Activated naive CD4-positive, alpha-beta T cell treated with anti-CD3 and anti-CD28 coated beads for 36 hours (primary cell): ENCODE measurements around the gene FRAS1. TPM values are rescaled to one million over a fixed set of nuclear protein-coding genes. Genes with fewer than 3 reads are reported as not detected.
"Not testable (repeated sequence)": the region's sequence is repeated elsewhere in the genome, so short reads cannot be mapped to it uniquely, and the experiment has no call there.

Source experiments
- CTCF ChIA-PET: fragments of 350-600 bp; sonication (Branson Sonifier 250); formaldehyde crosslinking; loops from one replicate; lab custom pipeline; 2021; ENCODE audit warnings: antibody characterized with exemption; lab: Charles Lee
- DNase-seq: peaks from one replicate; pipeline ENCODE4 v3.0.0-alpha.2; 2020
- H3K27ac Mint-ChIP-seq: one replicate; pipeline ENCODE4 v1.8.0; 2021; ENCODE audit warnings: mild to moderate bottlenecking, mixed read lengths
- H3K27me3 Mint-ChIP-seq: one replicate; pipeline ENCODE4 v1.8.0; 2021; ENCODE audit warnings: low read depth, mixed read lengths
- H3K36me3 Mint-ChIP-seq: one replicate; pipeline ENCODE4 v1.8.0; 2021; ENCODE audit warnings: low read depth, mixed read lengths
- H3K4me1 Mint-ChIP-seq: one replicate; pipeline ENCODE4 v1.8.0; 2021; ENCODE audit warnings: low read depth, mixed read lengths
- H3K4me3 Mint-ChIP-seq: one replicate; pipeline ENCODE4 v1.8.0; 2021; ENCODE audit warnings: mild to moderate bottlenecking, moderate library complexity, mixed read lengths
- H3K9me3 Mint-ChIP-seq: one replicate; pipeline ENCODE4 v1.8.0; 2021; ENCODE audit warnings: mixed read lengths
- intact Hi-C: fragments of 100-400 bp; cut with micrococcal nuclease; formaldehyde crosslinking; loops from one replicate; pipeline ENCODE4 v1.15.1; 2023
- total RNA-seq, 2 experiments: library from RNA; stranded (reverse); gene quantifications; one replicate each; pipeline ENCODE4 v1.2.3, GENCODE V29; 2021

Gene FRAS1
- total RNA-seq, 2 experiments from 2014 or later: not detected

- Mint-ChIP-seq H3K4me3 (no peak overlapping the region), H3K4me1 (no peaks in the 10 kb centered on the region), H3K27me3 (peaks cover 3% of the 10 kb centered on the region), H3K36me3 (no peaks in the 10 kb centered on the region), H3K9me3 (no peaks in the 10 kb centered on the region), H3K27ac (no peak overlapping the region)
- CTCF ChIA-PET: interaction anchor here (0.6 kb wide), 1 partner anchor 75 kb away, joined by 3 read pairs; no protein-coding TSS in a partner anchor
- DNase-seq: no peak
- intact Hi-C loops: no loop called here
Observed at GRCh38 chr4:78477276-78477675, 420.2 kb downstream of the FRAS1 start.

GRCh38 chr4:78478523-78478922 lies 421.4 kb downstream of the FRAS1 start:
- CTCF ChIA-PET: interaction anchor here (0.6 kb wide), 1 partner anchor 207 kb away, joined by 3 read pairs; no protein-coding TSS in a partner anchor
- DNase-seq: no peak
- no peak overlapping the region for H3K27ac Mint-ChIP-seq
- H3K4me1 Mint-ChIP-seq: no peaks in the 10 kb centered on the region
- H3K9me3 Mint-ChIP-seq: no peaks in the 10 kb centered on the region
- H3K27me3 Mint-ChIP-seq: peaks cover 1% of the 10 kb centered on the region
- no peak overlapping the region for H3K4me3 Mint-ChIP-seq
- no peaks in the 10 kb centered on the region for H3K36me3 Mint-ChIP-seq
- intact Hi-C loops: no loop called here

DNA sequence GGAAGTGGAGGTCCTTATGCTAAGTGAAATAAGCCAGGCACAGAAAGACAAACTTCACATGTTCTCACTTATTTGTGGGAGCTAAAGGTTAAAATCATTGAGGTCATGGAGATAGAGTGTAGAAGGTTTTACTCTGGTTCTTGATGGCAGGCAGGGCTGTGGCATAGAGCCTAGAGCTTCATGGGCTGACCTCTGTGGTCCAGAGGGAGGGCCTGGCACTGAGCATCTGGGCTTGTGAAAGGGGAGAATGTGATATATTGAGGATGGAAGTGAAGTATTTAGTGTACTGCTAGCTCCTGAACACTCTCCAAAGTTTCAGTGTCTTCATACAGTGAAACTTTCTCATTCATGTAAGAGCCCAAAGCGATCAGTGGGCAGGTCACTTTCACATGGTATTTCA lies 423.2 kb downstream of the FRAS1 start:
- intact Hi-C loops: no loop called here

DNA sequence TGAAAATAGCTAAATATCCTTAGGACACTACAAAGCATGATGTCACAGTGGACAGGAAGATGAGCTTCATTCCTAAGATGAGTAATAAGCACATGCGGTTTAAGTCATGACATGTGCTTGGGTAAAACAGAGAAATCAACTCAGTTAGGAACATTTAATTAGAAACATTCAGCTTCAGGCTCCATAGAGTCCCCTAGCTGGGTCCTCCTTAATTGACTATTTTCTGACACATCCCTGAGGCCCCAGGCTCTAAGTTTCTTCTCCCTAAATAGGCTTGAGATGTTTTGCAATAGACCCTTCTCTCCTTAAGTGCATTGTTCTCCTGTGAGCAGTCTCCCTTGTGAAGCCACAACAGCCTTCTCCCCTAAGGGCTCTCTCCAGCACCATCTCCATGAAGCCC lies 424.1 kb downstream of the FRAS1 start:
- H3K4me1 Mint-ChIP-seq: no peaks in the 10 kb centered on the region
- H3K9me3 Mint-ChIP-seq: no peaks in the 10 kb centered on the region
- CTCF ChIA-PET: interaction anchor here (0.6 kb wide), 1 partner anchor 77 kb away, joined by 3 read pairs; no protein-coding TSS in a partner anchor
- no peak overlapping the region for H3K4me3 Mint-ChIP-seq
- DNase-seq: no peak
- H3K36me3 Mint-ChIP-seq: no peaks in the 10 kb centered on the region
- peaks cover 1% of the 10 kb centered on the region for H3K27me3 Mint-ChIP-seq
- intact Hi-C loops: no loop called here
- H3K27ac Mint-ChIP-seq: no peak overlapping the region

More for the DNA sequence above, 423.2 kb downstream of the FRAS1 start:
- Mint-ChIP-seq H3K4me3 (no peak overlapping the region), H3K36me3 (no peaks in the 10 kb centered on the region), H3K9me3 (no peaks in the 10 kb centered on the region), H3K27ac (no peak overlapping the region), H3K27me3 (peaks cover 1% of the 10 kb centered on the region), H3K4me1 (no peaks in the 10 kb centered on the region)
- DNase-seq: no peak
- CTCF ChIA-PET: no interaction called here

DNA sequence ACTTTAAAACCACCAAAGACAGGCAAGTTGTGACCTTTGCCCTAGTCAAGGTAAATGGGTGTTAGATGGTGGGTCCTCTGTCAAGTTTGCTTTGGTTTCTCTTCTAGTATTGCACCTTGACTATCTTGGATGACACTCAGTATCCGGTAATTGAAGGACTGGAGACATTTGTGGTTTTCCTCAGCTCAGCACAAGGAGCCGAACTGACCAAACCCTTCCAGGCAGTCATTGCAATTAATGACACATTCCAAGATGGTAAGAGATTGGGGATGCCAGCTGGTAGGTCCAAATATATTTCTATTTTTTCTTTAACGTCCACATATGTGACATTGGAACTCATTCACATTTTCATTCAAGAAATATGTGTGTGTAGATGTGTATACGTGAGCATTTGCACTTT lies 425.2 kb downstream of the FRAS1 start:
- Mint-ChIP-seq H3K9me3 (no peaks in the 10 kb centered on the region), H3K27ac (no peak overlapping the region), H3K27me3 (peaks cover 1% of the 10 kb centered on the region), H3K4me1 (no peaks in the 10 kb centered on the region), H3K36me3 (no peaks in the 10 kb centered on the region), H3K4me3 (no peak overlapping the region)
- CTCF ChIA-PET: no interaction called here
- intact Hi-C loops: no loop called here
- DNase-seq: no peak

DNA sequence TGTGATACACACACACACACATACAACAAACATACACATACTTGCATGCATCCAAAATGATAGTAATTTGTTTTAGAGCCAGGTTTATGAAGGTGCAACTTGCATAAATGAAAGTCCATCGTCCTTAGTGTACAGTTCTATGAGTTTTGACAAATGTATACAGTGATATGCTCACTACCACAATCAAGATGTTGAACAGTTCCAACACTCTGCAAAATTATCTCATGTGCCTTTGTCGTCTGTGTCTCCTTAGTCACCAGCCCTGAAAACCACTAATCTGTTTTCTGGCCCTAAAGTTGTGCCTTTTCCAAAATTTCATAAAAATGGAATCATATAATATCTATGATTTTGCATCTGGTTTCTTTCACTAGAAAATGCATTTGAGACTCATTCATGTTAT lies 426.7 kb downstream of the FRAS1 start:
- no peak for DNase-seq
- no peaks in the 10 kb centered on the region for H3K4me1 Mint-ChIP-seq
- CTCF ChIA-PET: no interaction called here
- H3K27me3 Mint-ChIP-seq: peaks cover 1% of the 10 kb centered on the region
- no peaks in the 10 kb centered on the region for H3K36me3 Mint-ChIP-seq
- H3K27ac Mint-ChIP-seq: no peak overlapping the region
- intact Hi-C loops: no loop called here
- H3K9me3 Mint-ChIP-seq: no peaks in the 10 kb centered on the region
- H3K4me3 Mint-ChIP-seq: no peak overlapping the region

GRCh38 chr4:78484574-78484973 lies 427.5 kb downstream of the FRAS1 start:
- intact Hi-C loops: no loop called here
- Mint-ChIP-seq H3K27ac (no peak overlapping the region), H3K4me1 (no peaks in the 10 kb centered on the region), H3K9me3 (no peaks in the 10 kb centered on the region), H3K4me3 (no peak overlapping the region), H3K36me3 (no peaks in the 10 kb centered on the region), H3K27me3 (peaks cover 1% of the 10 kb centered on the region)
- CTCF ChIA-PET: no interaction called here
- DNase-seq: no peak

DNA sequence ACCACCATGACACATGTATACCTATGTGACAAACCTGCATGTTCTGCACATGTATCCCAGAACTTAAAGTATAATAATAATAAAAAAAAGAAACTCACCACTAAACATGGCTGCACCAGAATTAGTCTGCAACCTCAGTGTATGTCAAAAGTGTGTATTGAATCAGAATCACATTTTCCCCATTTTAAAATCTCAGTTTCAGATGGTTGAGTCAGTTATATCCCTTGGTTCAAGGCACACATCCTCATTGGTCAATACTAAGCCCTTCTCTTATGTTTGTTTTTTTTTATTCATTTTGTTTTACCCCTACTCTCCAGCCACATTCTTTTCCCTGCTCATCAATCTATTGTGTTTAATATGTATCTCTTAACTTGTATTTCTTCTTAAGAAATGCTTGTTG lies 436.6 kb downstream of the FRAS1 start:
- intact Hi-C loops: no loop called here
- Mint-ChIP-seq H3K9me3 (no peaks in the 10 kb centered on the region), H3K4me1 (no peaks in the 10 kb centered on the region), H3K4me3 (no peak overlapping the region), H3K36me3 (no peaks in the 10 kb centered on the region), H3K27me3 (peaks cover 7% of the 10 kb centered on the region), H3K27ac (no peak overlapping the region)
- DNase-seq: no peak
- CTCF ChIA-PET: no interaction called here

GRCh38 chr4:78496021-78496643 lies 439.0 kb downstream of the FRAS1 start:
- no peaks in the 10 kb centered on the region for H3K4me1 Mint-ChIP-seq
- intact Hi-C loops: no loop called here
- CTCF ChIA-PET: no interaction called here
- no peak overlapping the region for H3K27ac Mint-ChIP-seq
- no peak overlapping the region for H3K4me3 Mint-ChIP-seq
- no peaks in the 10 kb centered on the region for H3K36me3 Mint-ChIP-seq
- no peaks in the 10 kb centered on the region for H3K9me3 Mint-ChIP-seq
- peaks cover 4% of the 10 kb centered on the region for H3K27me3 Mint-ChIP-seq
- no peak for DNase-seq

DNA sequence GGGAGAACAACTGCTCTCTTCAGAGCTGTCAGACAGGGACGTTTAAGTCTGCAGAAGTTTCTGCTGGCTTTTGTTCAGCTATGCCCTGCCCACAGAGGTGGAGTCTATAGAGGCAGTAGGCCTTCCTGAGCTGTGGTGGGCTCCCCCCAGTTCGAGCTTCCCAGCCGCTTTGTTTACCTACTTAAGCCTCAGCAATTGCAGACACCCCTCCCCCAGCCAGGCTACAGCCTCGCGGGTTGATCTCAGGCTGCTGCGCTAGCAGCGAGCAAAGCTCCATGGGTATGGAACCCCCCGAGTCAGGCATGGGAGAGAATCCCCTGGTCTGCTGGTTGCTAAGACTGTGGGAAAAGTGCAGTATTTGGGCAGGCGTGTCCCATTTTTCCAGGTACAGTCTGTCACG lies 449.1 kb downstream of the FRAS1 start:
- H3K27ac Mint-ChIP-seq, H3K4me1 Mint-ChIP-seq: not testable (repeated sequence)

DNA sequence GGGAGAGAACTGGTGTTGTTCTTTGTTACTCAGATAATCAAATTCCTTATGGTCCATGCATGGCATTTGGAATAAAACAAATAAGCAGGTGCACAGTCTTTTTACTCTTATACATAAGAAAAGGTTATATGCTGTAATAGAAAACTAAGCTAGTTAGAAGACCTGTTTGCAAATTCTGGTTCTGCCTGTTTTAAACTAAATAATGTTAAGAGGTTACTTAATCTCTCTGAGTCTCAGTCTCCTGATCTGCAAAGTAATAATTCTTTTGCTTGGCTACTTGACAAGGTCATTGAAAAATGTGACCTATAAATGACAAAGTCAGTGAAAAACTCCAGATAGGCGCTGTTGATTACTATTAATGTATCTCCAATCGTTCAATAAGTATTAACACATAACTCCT lies 451.9 kb downstream of the FRAS1 start:
- CTCF ChIA-PET: interaction anchor here (0.8 kb wide), 1 partner anchor 9 kb away, joined by 3 read pairs; no protein-coding TSS in a partner anchor
- H3K27me3 Mint-ChIP-seq: peaks cover 2% of the 10 kb centered on the region
- H3K9me3 Mint-ChIP-seq: no peaks in the 10 kb centered on the region
- no peak for DNase-seq
- no peaks in the 10 kb centered on the region for H3K4me1 Mint-ChIP-seq
- no peak overlapping the region for H3K27ac Mint-ChIP-seq
- no peak overlapping the region for H3K4me3 Mint-ChIP-seq
- intact Hi-C loops: no loop called here
- H3K36me3 Mint-ChIP-seq: no peaks in the 10 kb centered on the region

More for the DNA sequence above, 449.1 kb downstream of the FRAS1 start:
- H3K4me3 Mint-ChIP-seq, H3K36me3 Mint-ChIP-seq, H3K27me3 Mint-ChIP-seq, H3K9me3 Mint-ChIP-seq, DNase-seq, intact Hi-C loops: not testable (repeated sequence)
- CTCF ChIA-PET: interaction anchor here (0.6 kb wide), 1 partner anchor 358 kb away, joined by 3 read pairs; no protein-coding TSS in a partner anchor

GRCh38 chr4:78510108-78510507 lies 453.0 kb downstream of the FRAS1 start:
- DNase-seq: no peak
- H3K27ac Mint-ChIP-seq: no peak overlapping the region
- CTCF ChIA-PET: no interaction called here
- H3K4me3 Mint-ChIP-seq: no peak overlapping the region
- no peaks in the 10 kb centered on the region for H3K9me3 Mint-ChIP-seq
- peaks cover 2% of the 10 kb centered on the region for H3K27me3 Mint-ChIP-seq
- intact Hi-C loops: no loop called here
- H3K4me1 Mint-ChIP-seq: no peaks in the 10 kb centered on the region
- no peaks in the 10 kb centered on the region for H3K36me3 Mint-ChIP-seq

DNA sequence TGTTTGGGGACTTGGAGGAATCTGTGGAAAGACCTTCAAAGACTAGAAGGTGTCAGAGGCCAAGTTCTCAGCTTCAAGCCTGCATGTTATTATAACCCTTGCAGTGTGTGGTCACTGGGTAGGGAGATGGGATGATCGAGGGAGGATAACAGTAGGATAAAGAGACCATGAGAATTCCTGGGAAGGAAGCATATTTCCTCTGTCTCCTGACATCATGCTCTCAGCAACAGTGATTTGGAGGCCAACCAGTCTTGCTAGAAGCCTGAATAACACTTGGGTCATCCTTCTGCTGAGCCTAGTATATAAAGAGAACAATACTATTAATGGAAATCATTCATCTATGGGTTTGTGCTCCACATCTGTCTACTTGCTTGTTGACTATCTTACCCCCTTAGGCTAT lies 453.6 kb downstream of the FRAS1 start:
- intact Hi-C loops: no loop called here
- no peaks in the 10 kb centered on the region for H3K4me1 Mint-ChIP-seq
- peaks cover 2% of the 10 kb centered on the region for H3K27me3 Mint-ChIP-seq

More for the DNA sequence above, 453.6 kb downstream of the FRAS1 start:
- DNase-seq: no peak
- Mint-ChIP-seq H3K9me3 (no peaks in the 10 kb centered on the region), H3K27ac (no peak overlapping the region), H3K4me3 (no peak overlapping the region), H3K36me3 (no peaks in the 10 kb centered on the region)
- CTCF ChIA-PET: no interaction called here
